Neuronal stem cell (in vitro differentiated cells): ENCODE results near the gene DCC.

Source experiments
- DNase-seq: peaks from one replicate; pipeline ENCODE4 v3.0.0-alpha.2; 2013; ENCODE audit warnings: low spot score
- H2AFZ ChIP-seq: one replicate; pipeline ENCODE4 v1.6.1; 2013; ENCODE audit warnings: mild to moderate bottlenecking, low read length, inconsistent platforms
- H2AK5ac ChIP-seq: 2 replicates; pipeline ENCODE4 v1.6.1; 2013; ENCODE audit warnings: low read depth, mild to moderate bottlenecking, inconsistent platforms, low read length, moderate library complexity, mixed read lengths
- H2BK120ac ChIP-seq: 2 replicates; pipeline ENCODE4 v1.6.1; 2013; ENCODE audit warnings: low read depth, mild to moderate bottlenecking, inconsistent platforms, low read length, moderate library complexity, mixed read lengths
- H2BK12ac ChIP-seq: one replicate; pipeline ENCODE4 v1.6.1; 2013; ENCODE audit warnings: low read length, inconsistent platforms
- H2BK15ac ChIP-seq: 2 replicates; pipeline ENCODE4 v1.6.1; 2013; ENCODE audit warnings: mild to moderate bottlenecking, low read length, inconsistent platforms, mixed read lengths
- H2BK5ac ChIP-seq: one replicate; pipeline ENCODE4 v1.6.1; 2013; ENCODE audit warnings: inconsistent platforms, mild to moderate bottlenecking, low read length, moderate library complexity
- H3K14ac ChIP-seq: one replicate; pipeline ENCODE4 v1.6.1; 2013; ENCODE audit warnings: low read length, inconsistent platforms
- H3K18ac ChIP-seq: 2 replicates; pipeline ENCODE4 v1.6.1; 2013; ENCODE audit warnings: low read length, inconsistent platforms
- H3K23ac ChIP-seq: 2 replicates; pipeline ENCODE4 v1.6.1; 2013; ENCODE audit warnings: low read depth, mild to moderate bottlenecking, mixed read lengths, low read length, inconsistent platforms; ENCODE audit not compliant: poor library complexity
- H3K27ac ChIP-seq: replicated peaks from 3 replicates; pipeline ENCODE4 v1.5.1; 2013; ENCODE audit warnings: low read length, inconsistent platforms
- H3K27me3 ChIP-seq, 3 experiments: 2 replicates each; pipeline ENCODE4 v1.6.1; 2013; ENCODE audit warnings: low read length in 3 of 3, mild to moderate bottlenecking in 2 of 3, inconsistent platforms in 1 of 3, low read depth in 1 of 3, mixed read lengths in 1 of 3, moderate library complexity in 1 of 3; ENCODE audit not compliant: control insufficient read depth in 3 of 3, insufficient read depth in 3 of 3
- H3K36me3 ChIP-seq, 2 donors: replicated peaks in 1 of 2; 2 replicates each; pipeline ENCODE4 v1.6.1; 2013; ENCODE audit warnings: low read length in 2 of 2; ENCODE audit not compliant: control insufficient read depth in 2 of 2, insufficient read depth in 2 of 2
- H3K4ac ChIP-seq: 2 replicates; pipeline ENCODE4 v1.6.1; 2013; ENCODE audit warnings: inconsistent platforms, mild to moderate bottlenecking, low read length, moderate library complexity
- H3K4me1 ChIP-seq, 2 donors: 1 replicate in 1 of 2; 2 replicates in 1 of 2; pipeline ENCODE4 v1.6.1; 2013; ENCODE audit warnings: low read length in 2 of 2, low read depth in 1 of 2; ENCODE audit not compliant: control insufficient read depth in 2 of 2, insufficient read depth in 1 of 2
- H3K4me2 ChIP-seq: one replicate; pipeline ENCODE4 v1.6.1; 2013; ENCODE audit warnings: mild to moderate bottlenecking, low read length, inconsistent platforms; ENCODE audit not compliant: insufficient read depth, poor library complexity, severe bottlenecking
- H3K4me3 ChIP-seq, 2 donors: 2 replicates each; pipeline ENCODE4 v1.5.1; 2013; ENCODE audit warnings: low read length in 2 of 2, mild to moderate bottlenecking in 2 of 2, inconsistent platforms in 1 of 2, moderate library complexity in 1 of 2
- H3K79me1 ChIP-seq: one replicate; pipeline ENCODE4 v1.6.1; 2013; ENCODE audit warnings: low read depth, mild to moderate bottlenecking, inconsistent platforms, low read length, moderate library complexity
- H3K9ac ChIP-seq: one replicate; pipeline ENCODE4 v1.6.1; 2013; ENCODE audit warnings: mild to moderate bottlenecking, low read depth, low read length, inconsistent platforms; ENCODE audit not compliant: poor library complexity
- H3K9me3 ChIP-seq, 2 donors: replicated peaks in 1 of 2; 2 replicates each; pipeline versions ENCODE3 to v1.6.1; 2013; ENCODE audit warnings: low read length in 2 of 2, mild to moderate bottlenecking in 2 of 2, inconsistent platforms in 1 of 2, low read depth in 1 of 2, mixed read lengths in 1 of 2, moderate library complexity in 1 of 2; ENCODE audit not compliant: control insufficient read depth in 2 of 2, insufficient read depth in 1 of 2
- H4K8ac ChIP-seq: one replicate; pipeline ENCODE4 v1.6.1; 2013; ENCODE audit warnings: low read depth, mild to moderate bottlenecking, inconsistent platforms, low read length, moderate library complexity
- H4K91ac ChIP-seq: one replicate; pipeline ENCODE4 v1.6.1; 2013; ENCODE audit warnings: low read length, low read depth, mild to moderate bottlenecking, inconsistent platforms; ENCODE audit not compliant: poor library complexity
- WGBS, 2 donors: extraction: QIAGEN DNeasy Blood & Tissue Kit; methylation state at CpG; one replicate each; pipeline ENCODE4 v1.1.7; 2013; ENCODE audit warnings: missing lambda C conversion rate in 2 of 2, mixed read lengths in 1 of 2; ENCODE audit not compliant: insufficient read length in 2 of 2, insufficient replicate concordance in 1 of 2; ENCODE audit errors: extremely low coverage in 2 of 2; 5-methylcytosine and 5-hydroxymethylcytosine counted together

DCC gene

GRCh38 chr18:52570975-52571374 lies 231.0 kb downstream of the DCC start:
- H4K8ac ChIP-seq, result no peak overlapping the region
- no peaks in the 10 kb centered on the region for H3K27me3 ChIP-seq
- no peak overlapping the region for H2BK15ac ChIP-seq
- H3K4me1 ChIP-seq, result peaks cover 0 to 2% of the 10 kb centered on the region in 2 donors
- H3K4ac ChIP-seq, result no peak overlapping the region
- H2BK12ac ChIP-seq, result no peak overlapping the region
- no peak overlapping the region for H3K14ac ChIP-seq
- no peaks in the 10 kb centered on the region for H3K9me3 ChIP-seq
- no peak overlapping the region for H2AFZ ChIP-seq
- no peak overlapping the region for H3K18ac ChIP-seq
- no peak overlapping the region for H3K9ac ChIP-seq
- H2AK5ac ChIP-seq, result no peak overlapping the region
- H3K79me1 ChIP-seq, result no peaks in the 10 kb centered on the region
- no peak overlapping the region for H3K23ac ChIP-seq
- no peak overlapping the region for H3K4me2 ChIP-seq
- no peak overlapping the region for H4K91ac ChIP-seq
- no peak overlapping the region for H3K4me3 ChIP-seq
- no peak overlapping the region for H2BK120ac ChIP-seq
- no peak overlapping the region for H3K27ac ChIP-seq
- WGBS, 2 donors, result no CpG with 5 or more reads among the region's 2 CpGs
- no peak overlapping the region for H2BK5ac ChIP-seq
- no peak for DNase-seq
- H3K36me3 ChIP-seq, result no peaks in the 10 kb centered on the region

- H3K4me2 ChIP-seq, result no peak overlapping the region
- no peaks in the 10 kb centered on the region for H3K27me3 ChIP-seq
- H2AFZ ChIP-seq, result no peak overlapping the region
- H3K79me1 ChIP-seq, result no peaks in the 10 kb centered on the region
- no peak overlapping the region for H2BK120ac ChIP-seq
- no peak overlapping the region for H2BK12ac ChIP-seq
- H3K14ac ChIP-seq, result no peak overlapping the region
- no peak overlapping the region for H2AK5ac ChIP-seq
- H3K9ac ChIP-seq, result no peak overlapping the region
- H3K4me3 ChIP-seq, result no peak overlapping the region
- H3K36me3 ChIP-seq, result no peaks in the 10 kb centered on the region
- H3K4me1 ChIP-seq, result peaks cover 0 to 2% of the 10 kb centered on the region in 2 donors
- no peak overlapping the region for H2BK15ac ChIP-seq
- no peak overlapping the region for H4K8ac ChIP-seq
- no peaks in the 10 kb centered on the region for H3K9me3 ChIP-seq
- H4K91ac ChIP-seq, result no peak overlapping the region
- H3K4ac ChIP-seq, result no peak overlapping the region
- H3K23ac ChIP-seq, result no peak overlapping the region
- DNase-seq, result no peak
- no peak overlapping the region for H3K27ac ChIP-seq
- no CpG with 5 or more reads among the region's 13 CpGs for WGBS, 2 donors
- H3K18ac ChIP-seq, result no peak overlapping the region
- H2BK5ac ChIP-seq, result no peak overlapping the region
Measured at GRCh38 chr18:52572036-52573000, 232.3 kb downstream of the DCC start.

DNA sequence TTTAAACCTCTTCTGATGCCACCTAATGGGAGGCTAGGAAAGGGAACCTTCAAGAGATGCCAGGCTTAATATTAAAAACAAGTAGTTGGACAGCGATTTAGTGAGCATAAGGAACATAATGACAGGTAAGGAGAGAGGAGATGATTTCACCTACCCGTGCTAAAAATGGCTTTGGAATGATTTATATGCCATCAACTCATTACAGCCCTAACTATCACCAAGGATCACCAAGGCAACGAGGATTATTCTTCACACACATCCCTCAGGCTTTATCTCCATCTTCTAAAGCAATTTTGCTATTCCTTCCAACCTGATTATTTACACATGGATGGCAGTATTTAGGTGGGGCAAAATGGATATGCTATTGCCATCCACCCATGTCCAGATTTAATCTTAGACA lies 237.8 kb downstream of the DCC start:
- Histone ChIP-seq H2BK12ac (no peak overlapping the region), H4K91ac (no peak overlapping the region), H2AK5ac (no peak overlapping the region), H3K14ac (no peak overlapping the region), H3K9me3 (no peaks in the 10 kb centered on the region), H2BK5ac (no peak overlapping the region), H2AFZ (no peak overlapping the region), H3K4me2 (no peak overlapping the region), H3K36me3 (no peaks in the 10 kb centered on the region), H3K27ac (no peak overlapping the region), H3K79me1 (no peaks in the 10 kb centered on the region), H2BK15ac (no peak overlapping the region), H3K4ac (no peak overlapping the region), H3K4me3 (no peak overlapping the region), H2BK120ac (no peak overlapping the region), H3K9ac (no peak overlapping the region), H3K4me1 (no peaks in the 10 kb centered on the region), H4K8ac (no peak overlapping the region), H3K18ac (no peak overlapping the region), H3K27me3 (no peaks in the 10 kb centered on the region), H3K23ac (no peak overlapping the region)
- DNase-seq, result no peak
- no CpG with 5 or more reads among the region's 3 CpGs for WGBS, 2 donors

DNA sequence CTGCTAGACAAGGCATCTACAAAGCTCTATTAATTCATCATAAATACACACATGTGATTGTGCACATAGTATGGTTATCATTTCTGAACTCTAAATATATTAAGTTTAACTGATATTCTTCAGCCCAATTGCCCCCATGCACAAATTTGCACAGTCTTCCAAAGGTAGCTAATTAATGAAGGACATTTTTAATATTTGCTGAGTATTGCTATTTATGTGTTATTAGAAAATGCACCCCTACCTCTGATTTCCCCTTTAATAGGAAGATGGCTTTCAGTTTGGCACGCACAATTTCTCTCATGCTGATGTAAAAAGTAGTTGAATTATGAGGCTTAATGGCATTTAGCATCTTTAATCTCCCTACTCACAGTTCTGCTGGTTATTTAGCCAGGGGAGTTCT lies 242.1 kb downstream of the DCC start:
- no peak overlapping the region for H2BK15ac ChIP-seq
- H3K4me2 ChIP-seq, result no peak overlapping the region
- H2BK5ac ChIP-seq, result no peak overlapping the region
- no peak overlapping the region for H2BK120ac ChIP-seq
- H2AK5ac ChIP-seq, result no peak overlapping the region
- H3K27ac ChIP-seq, result no peak overlapping the region
- H2AFZ ChIP-seq, result no peak overlapping the region
- no peak overlapping the region for H2BK12ac ChIP-seq
- no peak overlapping the region for H3K4me3 ChIP-seq
- H3K14ac ChIP-seq, result no peak overlapping the region
- H3K36me3 ChIP-seq, result no peaks in the 10 kb centered on the region
- H3K4me1 ChIP-seq, result no peaks in the 10 kb centered on the region
- WGBS, 2 donors, result no CpG with 5 or more reads among the region's 1 CpG
- DNase-seq, result no peak
- no peaks in the 10 kb centered on the region for H3K79me1 ChIP-seq
- H3K23ac ChIP-seq, result no peak overlapping the region
- H3K9me3 ChIP-seq, result no peaks in the 10 kb centered on the region
- H4K8ac ChIP-seq, result no peak overlapping the region
- H4K91ac ChIP-seq, result no peak overlapping the region
- H3K4ac ChIP-seq, result no peak overlapping the region
- H3K18ac ChIP-seq, result no peak overlapping the region
- no peak overlapping the region for H3K9ac ChIP-seq
- H3K27me3 ChIP-seq, result no peaks in the 10 kb centered on the region
